Suppressor macrophage treated with lipopolysaccharide for 1 hour (primary cell): Measurements from ENCODE around the gene TRIM10.

Experiments
- DNase-seq, 3 donors: peaks; one replicate each; pipeline ENCODE4 v3.0.0-alpha.2; 2020 to 2022

Gene TRIM10

GRCh38 chr6:30160785-30161531, at the start of gene TRIM10:
TSS of gene TRIM10 (minus strand) at chr6:30161211. CDS start at chr6:30160858, 353 bp downstream.
- DNase-seq = no peak

- DNase-seq = no peak
Measured at GRCh38 chr6:30207619-30208295, 46.7 kb upstream of the TRIM10 start.

GRCh38 chr6:30206799-30207618, 46.0 kb upstream of the TRIM10 start:
- no peak for DNase-seq

GRCh38 chr6:30206152-30206551, 45.1 kb upstream of the TRIM10 start:
- peak in 2 of 3 donors; percentile 19 to 21 for DNase-seq

GRCh38 chr6:30204116-30204515, 43.1 kb upstream of the TRIM10 start:
- no peak for DNase-seq

GRCh38 chr6:30202366-30202765, 41.4 kb upstream of the TRIM10 start:
- DNase-seq = no peak

- DNase-seq = peak; percentile 38 to 55 (median 45)
Measured at GRCh38 chr6:30200551-30201281, 39.7 kb upstream of the TRIM10 start.

GRCh38 chr6:30198166-30199084, 37.4 kb upstream of the TRIM10 start:
- DNase-seq = no peak

GRCh38 chr6:30196376-30196775, 35.4 kb upstream of the TRIM10 start:
- DNase-seq = no peak

- DNase-seq = no peak
Measured at GRCh38 chr6:30195951-30196350, 34.9 kb upstream of the TRIM10 start.

GRCh38 chr6:30194797-30195690, 34.0 kb upstream of the TRIM10 start:
- peak in 2 of 3 donors; percentile 13 to 31 for DNase-seq

- DNase-seq = peak in 1 of 3 donors; percentile 19
Measured at GRCh38 chr6:30192076-30192475, 31.1 kb upstream of the TRIM10 start.

- DNase-seq = no peak
Measured at GRCh38 chr6:30188541-30188940, 27.5 kb upstream of the TRIM10 start.

- no peak for DNase-seq
Measured at GRCh38 chr6:30185846-30186484, 25.0 kb upstream of the TRIM10 start.

- peak in 1 of 3 donors; percentile 15 for DNase-seq
Measured at GRCh38 chr6:30184417-30185031, 23.5 kb upstream of the TRIM10 start.

GRCh38 chr6:30180145-30180544, 19.1 kb upstream of the TRIM10 start:
- DNase-seq = no peak

GRCh38 chr6:30178837-30179236, 17.8 kb upstream of the TRIM10 start:
- no peak for DNase-seq

- DNase-seq = no peak
Measured at GRCh38 chr6:30175765-30176164, 14.8 kb upstream of the TRIM10 start.

- no peak for DNase-seq
Measured at GRCh38 chr6:30172681-30173080, 11.7 kb upstream of the TRIM10 start.
